Hematopoietic multipotent progenitor cell treated with erythropoietin and hydrocortisone succinate and interleukin-3 and kit ligand, for 4 days (in vitro differentiated cells): ENCODE results near the gene SERPINB5.
A peak's percentile ranks its signal among the peaks of the same experiment; 100 is the strongest.

Experiments
- DNase-seq: peaks from one replicate; pipeline ENCODE4 v3.0.0-alpha.2; 2015

SERPINB5 gene

GRCh38 chr18:63470751-63471150, 6.0 kb upstream of the SERPINB5 start:
- DNase-seq = no peak

- DNase-seq = no peak
Measured at GRCh38 chr18:63472380-63472779, 4.4 kb upstream of the SERPINB5 start.

GRCh38 chr18:63477200-63477599, 442 bp downstream of the SERPINB5 start:
- no peak for DNase-seq

- peak; percentile 27 for DNase-seq
Measured at GRCh38 chr18:63477968-63478367, 1.2 kb downstream of the SERPINB5 start.

DNA sequence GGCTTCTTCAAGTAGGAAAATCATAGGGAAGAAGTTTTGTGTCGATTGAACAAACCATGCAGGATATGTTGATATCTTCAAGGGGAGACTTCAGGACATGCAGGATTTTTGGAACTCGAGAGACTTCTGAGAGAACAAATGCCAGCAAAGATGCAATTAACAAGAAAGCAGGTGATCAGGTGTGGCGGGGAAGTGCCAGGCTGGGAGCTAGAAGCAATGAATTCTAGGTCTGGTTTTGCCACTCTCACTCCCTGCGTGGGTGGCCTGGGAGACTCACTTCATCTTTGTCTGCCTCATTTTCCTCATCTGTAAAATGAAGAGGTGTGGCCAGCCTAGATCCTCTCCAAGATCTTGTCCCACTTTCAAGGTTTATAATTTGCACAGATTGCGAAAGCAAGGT, 3.1 kb downstream of the SERPINB5 start:
- no peak for DNase-seq

- DNase-seq = no peak
Measured at GRCh38 chr18:63480476-63480875, 3.7 kb downstream of the SERPINB5 start.

- DNase-seq = no peak
Measured at GRCh38 chr18:63480915-63481314, 4.2 kb downstream of the SERPINB5 start.

DNA sequence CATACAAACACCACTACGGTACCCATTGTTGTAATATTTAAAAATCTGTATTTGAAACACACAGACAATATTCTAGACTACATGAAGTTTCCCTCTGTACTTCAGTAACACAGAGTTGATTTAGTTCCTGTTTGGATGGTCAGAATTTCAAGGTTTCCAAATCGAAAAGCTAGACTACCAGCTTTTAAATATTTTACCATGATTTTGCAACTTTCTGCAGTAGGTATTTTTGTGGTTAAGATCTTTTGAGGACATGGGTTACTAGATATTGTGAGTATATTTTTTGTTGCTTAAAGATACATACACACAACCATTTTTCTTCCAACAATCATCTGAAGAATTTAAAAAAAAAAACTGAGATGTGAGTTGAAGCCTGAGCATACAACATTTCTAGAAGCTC, 10.9 kb downstream of the SERPINB5 start:
- DNase-seq = peak; percentile 56

DNA sequence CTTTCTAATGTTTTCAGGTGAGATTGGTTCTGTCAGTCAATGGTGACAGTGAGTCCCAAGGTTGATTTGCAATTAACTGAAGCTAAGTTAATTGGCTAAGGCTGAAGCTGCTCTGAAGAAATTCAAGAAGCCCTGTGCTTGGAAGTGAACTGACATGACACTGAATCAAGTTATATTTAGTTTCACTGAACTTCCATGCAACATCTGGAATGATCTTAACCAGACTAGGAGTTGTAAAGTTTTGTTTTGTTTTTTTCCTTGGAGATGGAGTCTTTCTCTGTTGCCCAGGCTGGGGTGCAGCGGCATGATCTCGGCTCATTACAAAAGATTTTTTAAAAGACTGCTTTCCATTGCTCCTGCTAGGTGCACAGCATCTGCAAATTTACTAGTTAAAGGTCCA, 11.4 kb downstream of the SERPINB5 start:
- DNase-seq = no peak

DNA sequence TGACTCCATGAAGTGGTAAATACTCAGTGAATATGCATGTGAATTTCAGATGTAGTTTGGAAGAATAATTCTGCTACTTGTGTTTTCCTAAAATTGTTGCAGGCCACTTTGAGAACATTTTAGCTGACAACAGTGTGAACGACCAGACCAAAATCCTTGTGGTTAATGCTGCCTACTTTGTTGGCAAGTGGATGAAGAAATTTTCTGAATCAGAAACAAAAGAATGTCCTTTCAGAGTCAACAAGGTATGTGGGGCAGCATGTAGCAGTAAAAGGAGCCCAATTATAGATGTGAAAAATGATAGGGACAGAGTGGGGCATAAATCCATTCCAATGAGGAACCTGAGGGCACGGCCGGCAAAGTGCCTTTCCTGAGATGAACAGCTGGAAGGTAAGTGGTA, 16.1 kb downstream of the SERPINB5 start:
- no peak for DNase-seq

GRCh38 chr18:63495675-63496074, 18.9 kb downstream of the SERPINB5 start:
- no peak for DNase-seq

- peak; percentile 74 for DNase-seq
Measured at GRCh38 chr18:63505566-63506335, 29.0 kb downstream of the SERPINB5 start.

DNA sequence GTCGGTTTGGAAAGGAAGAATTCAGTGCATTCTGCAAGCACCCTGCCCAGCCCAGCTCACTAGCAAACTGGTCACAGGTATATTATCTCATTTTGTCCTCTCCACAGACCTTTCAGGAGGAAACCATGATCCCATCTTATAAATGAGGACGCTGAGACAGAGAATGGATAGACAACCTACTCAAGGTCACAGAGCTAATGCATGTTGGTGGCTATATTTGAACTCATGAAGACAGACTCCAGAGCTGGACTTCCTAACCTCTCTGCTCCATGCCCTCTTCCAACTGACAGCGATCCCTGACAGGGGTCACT, 29.5 kb downstream of the SERPINB5 start:
- no peak for DNase-seq

DNA sequence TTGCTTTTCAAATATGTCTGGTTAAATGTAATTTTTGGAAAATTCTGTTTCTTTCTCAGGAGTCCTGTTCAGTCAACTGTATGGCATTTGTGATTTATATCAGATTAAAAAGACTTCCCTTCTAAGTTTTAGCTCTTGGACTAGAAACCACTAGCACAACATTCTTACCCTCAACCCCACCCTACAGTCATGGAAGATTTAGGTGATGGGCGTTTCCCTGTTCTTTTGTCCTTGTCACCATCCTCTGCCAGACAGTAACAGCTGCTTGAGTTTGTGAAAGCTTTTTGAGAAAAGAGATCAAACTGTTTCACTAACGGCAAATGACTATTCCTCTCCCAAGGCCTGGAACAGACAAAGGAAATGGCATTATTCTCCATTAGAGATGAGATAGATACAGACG, 31.8 kb downstream of the SERPINB5 start:
- peak; percentile 69 for DNase-seq

DNA sequence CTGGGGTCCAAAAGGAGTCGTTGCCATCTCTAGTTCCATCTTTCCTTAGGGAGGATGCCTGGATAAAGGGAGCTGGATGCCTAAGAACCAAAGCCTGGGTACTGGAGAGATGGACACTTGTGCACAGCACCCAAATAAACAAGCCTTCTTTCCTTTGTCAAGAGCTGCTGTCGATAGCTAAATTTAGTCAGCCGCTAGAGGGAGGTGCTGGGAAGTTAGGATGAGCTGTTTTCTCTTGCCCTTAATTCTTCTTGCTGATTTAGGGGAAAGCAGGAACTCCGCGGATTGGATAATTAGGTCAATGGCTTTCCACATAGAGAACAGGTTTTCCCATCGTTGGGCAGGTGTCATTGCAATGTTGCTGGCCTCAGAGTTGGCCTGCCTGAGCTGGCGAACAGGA, 34.5 kb downstream of the SERPINB5 start:
- DNase-seq = peak; percentile 67

GRCh38 chr18:63514326-63514725, 37.6 kb downstream of the SERPINB5 start:
- no peak for DNase-seq

DNA sequence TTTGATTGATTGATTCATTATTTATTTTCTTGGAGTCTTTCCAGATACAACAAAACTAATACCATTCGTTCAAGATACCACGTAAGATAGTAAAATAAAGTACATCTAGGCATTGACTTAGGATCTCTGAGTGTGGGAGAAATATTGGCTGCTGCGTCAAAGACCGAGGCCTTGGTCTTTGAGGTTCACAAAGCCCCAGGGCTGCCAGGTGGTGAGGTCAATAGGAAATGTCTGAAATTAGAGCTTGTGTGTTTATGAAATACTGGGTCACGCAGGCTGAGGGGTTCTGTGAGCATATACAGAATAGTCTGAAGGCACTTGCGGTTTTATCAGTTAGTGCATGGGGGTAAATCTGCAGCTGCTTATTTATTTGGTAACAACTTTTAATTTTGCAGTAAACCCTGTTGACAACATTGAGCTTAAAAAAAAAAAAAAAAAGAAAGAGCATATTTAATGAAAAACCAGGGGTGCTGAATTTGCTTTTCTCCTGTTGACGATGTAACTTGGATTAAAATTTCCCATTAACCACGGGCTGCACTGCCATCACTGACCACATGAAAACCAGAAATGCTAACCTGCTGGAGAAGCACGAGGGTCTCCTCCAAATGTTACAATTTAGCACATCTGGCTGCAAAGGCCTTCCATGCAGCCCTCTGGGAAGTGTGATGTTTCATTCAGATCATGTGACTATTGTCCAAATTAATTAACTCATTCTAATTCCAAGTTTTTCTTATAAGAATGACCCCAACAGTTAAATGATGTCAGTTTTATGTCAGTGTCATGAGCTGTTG, 38.3 kb downstream of the SERPINB5 start:
- no peak for DNase-seq

DNA sequence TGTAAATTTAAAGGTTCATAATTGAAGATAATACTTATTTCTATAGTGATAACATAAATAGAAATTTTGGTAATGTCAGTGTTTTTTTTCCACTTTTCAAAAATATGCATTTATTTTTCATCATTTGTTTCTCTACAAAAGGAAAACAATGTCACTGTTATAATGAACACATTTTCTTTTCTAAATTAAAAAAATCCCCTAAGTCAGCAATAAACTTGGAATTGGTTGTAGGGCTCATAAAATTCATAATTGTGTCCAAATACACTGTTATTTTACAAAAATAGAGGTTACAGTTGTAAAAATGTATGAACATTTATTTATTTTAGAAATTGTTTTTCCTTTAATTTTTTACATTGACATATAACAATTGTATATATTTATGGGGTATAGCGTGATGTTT, 39.0 kb downstream of the SERPINB5 start:
- DNase-seq = no peak

DNA sequence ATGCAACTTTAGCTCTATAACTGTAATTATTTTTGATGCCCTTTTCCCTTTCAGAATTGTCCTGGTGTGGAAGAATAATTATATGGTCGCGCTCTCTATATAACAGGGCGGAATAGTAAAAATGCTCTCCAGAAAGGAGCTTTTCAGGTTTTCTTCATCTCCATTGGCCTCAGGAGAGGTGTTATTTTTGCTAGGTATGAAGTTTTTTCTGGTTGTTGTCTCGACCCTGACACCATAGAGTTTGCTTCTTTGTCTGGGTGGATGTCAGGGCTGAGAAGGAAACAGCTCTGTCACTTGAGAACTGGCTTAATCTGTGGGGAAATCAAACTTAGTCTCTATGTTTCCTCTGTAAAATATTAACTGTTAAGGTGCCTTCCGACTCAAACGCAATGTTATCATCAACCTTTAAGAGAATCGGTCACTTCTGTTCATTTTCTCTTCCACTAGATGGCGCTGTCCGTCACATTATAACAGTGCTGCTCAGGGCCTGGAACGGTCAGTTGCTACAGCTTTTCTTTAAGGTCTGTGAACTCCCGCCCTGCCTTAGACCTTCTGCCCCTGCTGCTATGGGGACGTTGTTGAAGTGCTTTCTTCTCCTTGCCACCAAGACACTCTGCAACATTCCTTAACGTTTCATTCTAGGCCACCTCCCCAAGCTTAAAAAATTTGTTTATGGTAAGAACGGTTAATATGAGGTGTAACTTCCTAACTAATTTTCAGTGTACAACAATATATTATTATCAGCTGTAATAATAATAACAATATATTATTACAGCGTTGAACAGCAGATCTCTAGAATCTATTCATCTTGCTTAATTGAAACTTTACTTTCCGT, 41.6 kb downstream of the SERPINB5 start:
- DNase-seq = peak; percentile 93

DNA sequence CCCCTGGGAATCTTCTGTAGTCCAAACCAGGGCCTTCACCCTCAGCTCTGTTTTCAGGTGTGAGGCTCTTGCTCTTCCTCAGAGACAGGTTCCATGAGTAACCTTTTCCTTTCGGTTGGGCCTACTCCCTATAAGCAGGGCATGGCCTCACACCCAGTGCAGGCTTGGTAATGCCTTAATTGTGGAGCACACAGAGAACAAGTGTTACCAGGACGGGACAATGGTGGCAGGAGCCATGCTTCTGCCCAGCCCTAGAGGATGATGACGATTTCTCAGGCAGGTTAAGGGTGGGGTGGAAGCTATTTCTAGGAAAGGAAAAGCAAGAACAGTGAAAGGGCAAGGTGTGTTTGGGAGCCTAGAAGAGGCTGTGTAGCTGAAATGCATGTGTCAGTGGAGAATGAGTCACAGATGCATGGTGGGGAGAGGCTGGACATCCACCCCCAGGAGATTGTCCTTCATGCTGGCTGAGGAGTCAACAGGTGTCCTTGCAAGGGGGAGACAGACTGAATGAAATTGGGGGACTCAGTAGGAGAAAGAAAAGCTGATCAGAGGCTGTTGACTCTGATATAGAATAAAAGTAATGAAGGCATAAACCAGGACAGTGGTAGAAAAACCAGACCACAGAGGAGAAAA, 43.4 kb downstream of the SERPINB5 start:
- no peak for DNase-seq

GRCh38 chr18:63523660-63524059, 46.9 kb downstream of the SERPINB5 start:
- no peak for DNase-seq

- no peak for DNase-seq
Measured at GRCh38 chr18:63527251-63527650, 50.5 kb downstream of the SERPINB5 start.

- no peak for DNase-seq
Measured at GRCh38 chr18:63528863-63529492, 52.2 kb downstream of the SERPINB5 start.
